Lower lobe of right lung (tissue), 2 donors: ENCODE results near the gene HSPE1. TPM values are rescaled to one million over a fixed set of nuclear protein-coding genes. Genes with fewer than 3 reads are reported as not detected.

Source experiments
- ATAC-seq, 2 donors: fragments of 200-7000 bp; cut with Tn5 transposase; one replicate each; pipeline ENCODE4 v1.9.1; 2020 to 2022; ENCODE audit warnings: mild to moderate bottlenecking in 2 of 2, moderate library complexity in 2 of 2
- DNase-seq: peaks from one replicate; pipeline ENCODE4 v3.0.0-alpha.2; 2020
- H3K27ac ChIP-seq: fragments of 200-600 bp; one replicate; pipeline ENCODE4 v1.8.0; 2022
- H3K27me3 ChIP-seq: fragments of 200-600 bp; one replicate; pipeline ENCODE4 v1.8.0; 2022; ENCODE audit warnings: low read depth
- H3K36me3 ChIP-seq: fragments of 200-600 bp; one replicate; pipeline ENCODE4 v1.8.0; 2022; ENCODE audit warnings: mild to moderate bottlenecking
- H3K4me1 ChIP-seq: fragments of 200-600 bp; one replicate; pipeline ENCODE4 v1.8.0; 2022
- H3K4me3 ChIP-seq: fragments of 200-600 bp; one replicate; pipeline ENCODE4 v1.8.0; 2022; ENCODE audit warnings: mild to moderate bottlenecking
- H3K9me3 ChIP-seq: fragments of 200-600 bp; one replicate; pipeline ENCODE4 v1.8.0; 2022
- intact Hi-C: fragments of 100-400 bp; cut with DNase I; formaldehyde crosslinking; loops from one replicate; pipeline ENCODE4 v1.11.0; 2022
- total RNA-seq: library from RNA; stranded (reverse); fragmentation: NEBNext Ultra II Directional; extraction: Animal tissue kit (Norgen Biotek cat#: 25700); gene quantifications from one replicate; pipeline ENCODE4 v1.2.1, GENCODE V29; 2021
- TF ChIP-seq, protein P1 (sequence below): fragments of 200-600 bp; IDR thresholded peaks from one replicate; pipeline ENCODE4 v1.8.0; 2022; ENCODE audit warnings: antibody characterized with exemption, mild to moderate bottlenecking
- donor health status: DM: no; HTN: yes; CAD: no; lungs with severe emphysema.

HSPE1 gene
- total RNA-seq, 1 donor from 2014 or later = 65.3 TPM

DNA sequence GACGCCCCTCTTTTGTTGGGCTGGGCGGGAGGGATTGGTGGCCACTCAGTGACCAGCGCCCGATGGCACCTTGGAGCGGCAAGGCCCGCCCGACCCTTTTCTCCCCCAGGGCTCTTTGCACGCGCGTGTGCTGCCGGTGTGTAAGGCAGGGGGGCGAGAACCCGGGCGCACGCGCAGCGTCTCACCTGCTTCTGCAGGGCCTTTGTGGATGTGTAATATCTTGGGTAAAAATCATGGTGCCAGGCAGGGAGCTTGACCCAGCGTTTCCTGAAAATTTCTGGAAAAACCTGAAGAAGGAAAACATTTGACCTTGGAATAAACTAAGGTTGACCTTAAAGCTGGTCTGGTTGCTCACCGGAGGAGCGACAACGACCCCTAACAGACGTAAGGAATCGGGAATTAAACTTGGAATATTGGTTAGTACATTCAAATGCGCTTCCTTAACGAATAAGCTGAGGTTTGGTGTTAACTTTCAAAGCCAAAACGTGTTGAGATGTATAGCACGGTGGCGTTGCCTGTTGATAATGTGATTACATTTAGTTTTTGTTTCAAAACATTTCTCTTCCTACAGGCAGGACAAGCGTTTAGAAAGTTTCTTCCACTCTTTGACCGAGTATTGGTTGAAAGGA lies 438 bp downstream of the HSPE1 start:
- Histone ChIP-seq H3K27me3 (no peaks in the 10 kb centered on the region), H3K36me3 (peaks cover 53% of the 10 kb centered on the region), H3K9me3 (no peaks in the 10 kb centered on the region), H3K4me3 (peak overlapping the region; percentile 94), H3K4me1 (peaks cover 50% of the 10 kb centered on the region), H3K27ac (peak overlapping the region; percentile 92)
- intact Hi-C loops = loop anchor here (10.0 kb wide), 1 partner anchor 274 kb away; no protein-coding TSS in a partner anchor
- peak; percentile 4 to 20 for ATAC-seq
- no peak for DNase-seq
- TF ChIP-seq, protein P1, sequence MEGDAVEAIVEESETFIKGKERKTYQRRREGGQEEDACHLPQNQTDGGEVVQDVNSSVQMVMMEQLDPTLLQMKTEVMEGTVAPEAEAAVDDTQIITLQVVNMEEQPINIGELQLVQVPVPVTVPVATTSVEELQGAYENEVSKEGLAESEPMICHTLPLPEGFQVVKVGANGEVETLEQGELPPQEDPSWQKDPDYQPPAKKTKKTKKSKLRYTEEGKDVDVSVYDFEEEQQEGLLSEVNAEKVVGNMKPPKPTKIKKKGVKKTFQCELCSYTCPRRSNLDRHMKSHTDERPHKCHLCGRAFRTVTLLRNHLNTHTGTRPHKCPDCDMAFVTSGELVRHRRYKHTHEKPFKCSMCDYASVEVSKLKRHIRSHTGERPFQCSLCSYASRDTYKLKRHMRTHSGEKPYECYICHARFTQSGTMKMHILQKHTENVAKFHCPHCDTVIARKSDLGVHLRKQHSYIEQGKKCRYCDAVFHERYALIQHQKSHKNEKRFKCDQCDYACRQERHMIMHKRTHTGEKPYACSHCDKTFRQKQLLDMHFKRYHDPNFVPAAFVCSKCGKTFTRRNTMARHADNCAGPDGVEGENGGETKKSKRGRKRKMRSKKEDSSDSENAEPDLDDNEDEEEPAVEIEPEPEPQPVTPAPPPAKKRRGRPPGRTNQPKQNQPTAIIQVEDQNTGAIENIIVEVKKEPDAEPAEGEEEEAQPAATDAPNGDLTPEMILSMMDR = no peak

DNA sequence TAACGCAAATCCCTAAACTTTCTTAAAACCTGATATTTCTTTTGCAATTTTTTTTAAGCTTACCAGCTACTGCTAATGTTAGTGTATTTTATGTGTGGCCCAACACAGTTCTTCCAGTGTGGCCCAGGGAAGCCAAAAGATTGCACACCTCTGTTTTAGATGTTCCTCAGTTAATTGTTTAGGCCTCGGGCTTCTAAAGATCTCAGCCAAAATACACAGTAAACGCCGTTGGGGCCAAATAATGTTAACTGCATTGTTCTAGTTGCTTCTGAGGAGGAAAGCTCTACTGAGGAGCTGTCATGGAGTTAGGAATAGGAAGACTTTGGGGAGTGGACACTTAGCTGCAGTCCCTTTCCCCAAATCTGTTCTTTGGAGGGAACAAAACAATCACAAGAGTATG lies 2.0 kb downstream of the HSPE1 start:
- DNase-seq = no peak
- no peak overlapping the region for H3K27ac ChIP-seq
- H3K36me3 ChIP-seq = peaks cover 37% of the 10 kb centered on the region
- peaks cover 37% of the 10 kb centered on the region for H3K4me1 ChIP-seq
- intact Hi-C loops = loop anchor here (10.0 kb wide), 1 partner anchor 273 kb away; no protein-coding TSS in a partner anchor
- ATAC-seq = no peak
- no peaks in the 10 kb centered on the region for H3K9me3 ChIP-seq
- H3K27me3 ChIP-seq = no peaks in the 10 kb centered on the region
- H3K4me3 ChIP-seq = no peak overlapping the region
- TF ChIP-seq, protein P1 = no peak

DNA sequence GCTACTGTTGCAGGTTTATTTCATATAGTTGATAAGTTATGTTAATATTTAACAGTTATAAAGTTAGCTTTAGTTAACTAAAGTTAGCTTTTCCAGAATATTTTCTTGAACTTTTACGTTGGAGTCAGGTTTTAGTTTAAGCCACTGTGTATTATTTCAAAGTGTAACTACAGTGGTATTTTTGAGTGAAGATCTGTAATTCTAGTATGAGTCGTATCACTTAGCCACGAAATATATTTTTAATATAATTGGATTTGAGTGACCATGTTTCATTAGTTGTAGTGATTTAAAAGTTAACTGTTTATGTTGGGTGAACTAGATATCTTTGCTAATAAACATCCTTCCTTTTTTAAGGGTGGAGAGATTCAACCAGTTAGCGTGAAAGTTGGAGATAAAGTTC lies 2.5 kb downstream of the HSPE1 start:
- no peaks in the 10 kb centered on the region for H3K27me3 ChIP-seq
- no peaks in the 10 kb centered on the region for H3K9me3 ChIP-seq
- H3K36me3 ChIP-seq = peaks cover 32% of the 10 kb centered on the region
- H3K4me1 ChIP-seq = peaks cover 32% of the 10 kb centered on the region
- no peak for ATAC-seq
- no peak for DNase-seq
- no peak overlapping the region for H3K27ac ChIP-seq
- no peak overlapping the region for H3K4me3 ChIP-seq
- TF ChIP-seq, protein P1 = no peak
- intact Hi-C loops = loop anchor here (10.0 kb wide), 1 partner anchor 272 kb away; no protein-coding TSS in a partner anchor

DNA sequence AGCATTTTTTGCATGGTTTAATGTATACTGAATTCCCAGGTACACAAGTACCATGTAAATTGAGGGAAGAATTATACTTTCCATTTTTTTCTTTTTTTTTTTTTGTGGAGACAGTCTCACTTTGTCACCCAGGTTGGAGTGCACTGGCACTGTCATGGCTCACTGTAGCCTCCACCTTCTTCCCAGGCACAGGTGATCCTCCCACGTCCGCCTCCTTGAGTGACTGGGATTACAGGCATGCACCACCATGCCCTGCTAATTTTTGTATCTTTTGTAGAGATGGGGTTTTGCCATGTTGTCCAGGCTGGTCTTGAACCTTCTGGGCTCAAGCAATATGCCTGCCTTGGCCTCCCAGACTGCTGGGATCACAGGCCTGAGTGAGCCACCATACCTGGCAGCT lies 3.8 kb downstream of the HSPE1 start:
- no peak for ATAC-seq

DNA sequence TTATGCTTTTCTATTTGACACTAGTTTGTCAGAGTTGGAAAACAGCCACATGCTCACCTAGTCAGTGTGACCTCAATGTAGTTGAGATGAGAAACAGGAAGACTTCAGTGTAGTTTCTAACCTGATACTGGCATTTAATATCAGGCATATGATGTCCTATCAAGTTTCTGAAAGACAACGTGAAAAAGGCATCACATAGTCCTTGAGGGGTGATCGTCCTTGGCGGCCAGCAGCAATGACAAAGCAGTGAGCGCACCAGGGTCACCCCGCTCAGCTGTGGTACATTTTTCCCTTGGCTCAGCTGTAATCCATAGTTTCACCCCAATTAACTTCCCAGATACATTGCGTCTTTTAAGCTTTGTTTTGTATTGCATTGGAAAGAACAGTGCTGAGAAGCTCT lies 4.3 kb downstream of the HSPE1 start:
- no peaks in the 10 kb centered on the region for H3K9me3 ChIP-seq
- intact Hi-C loops = loop anchor here (10.0 kb wide), 1 partner anchor 270 kb away; no protein-coding TSS in a partner anchor
- H3K27ac ChIP-seq = no peak overlapping the region
- no peaks in the 10 kb centered on the region for H3K27me3 ChIP-seq
- ATAC-seq (no peak), DNase-seq (no peak)
- peaks cover 22% of the 10 kb centered on the region for H3K4me1 ChIP-seq
- no peak overlapping the region for H3K4me3 ChIP-seq
- TF ChIP-seq, protein P1 = no peak
- peaks cover 30% of the 10 kb centered on the region for H3K36me3 ChIP-seq

More for the DNA sequence above, 3.8 kb downstream of the HSPE1 start:
- Histone ChIP-seq H3K27me3 (no peaks in the 10 kb centered on the region), H3K9me3 (no peaks in the 10 kb centered on the region), H3K27ac (no peak overlapping the region), H3K4me3 (no peak overlapping the region), H3K36me3 (peaks cover 30% of the 10 kb centered on the region), H3K4me1 (peaks cover 22% of the 10 kb centered on the region)
- no peak for DNase-seq
- intact Hi-C loops = loop anchor here (10.0 kb wide), 1 partner anchor 271 kb away; no protein-coding TSS in a partner anchor
- TF ChIP-seq, protein P1 = no peak
